ENCODE data around the gene MCRIP2. TPM values are rescaled to one million over a fixed set of nuclear protein-coding genes. Genes with fewer than 3 reads are reported as not detected.
"Not testable (repeated sequence)": the region's sequence is repeated elsewhere in the genome, so short reads cannot be mapped to it uniquely, and the experiment has no call there.

The MCRIP2 gene
- total RNA-seq, 1 donor = 13.3 TPM

DNA sequence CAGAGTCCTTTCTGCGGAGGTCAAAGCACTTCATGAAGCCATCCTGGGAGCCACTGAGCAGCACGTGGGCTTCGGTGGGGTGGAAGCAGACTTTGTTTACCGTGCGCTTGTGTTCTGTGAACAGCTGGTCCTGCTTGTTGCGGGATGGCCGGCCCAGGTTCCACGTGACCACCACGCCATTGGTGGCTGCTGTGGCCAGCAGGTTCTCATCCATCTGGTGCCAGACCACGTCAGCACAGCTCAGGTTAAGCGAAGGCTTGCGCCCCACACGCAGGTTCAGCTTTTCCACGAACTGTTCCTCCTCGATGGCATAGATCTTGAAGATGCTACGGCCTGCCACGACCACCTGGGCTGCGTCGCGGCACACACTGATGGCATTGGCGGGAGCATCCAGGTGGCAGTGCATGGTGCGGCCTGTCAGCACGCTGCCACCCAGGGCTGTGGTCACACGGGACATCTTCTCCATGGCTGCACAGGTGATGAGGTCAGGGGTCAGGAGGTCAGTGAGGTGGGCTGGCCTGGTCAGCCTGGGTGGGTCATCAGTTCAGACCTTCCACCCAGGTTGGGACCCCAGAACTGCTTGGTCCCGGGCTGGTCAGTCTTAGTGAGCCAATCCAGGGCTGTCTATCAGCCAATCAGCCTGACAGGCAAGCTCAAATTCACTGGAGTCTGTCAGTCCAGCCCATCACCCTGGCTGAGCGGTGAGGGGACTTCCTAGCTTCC, 47.7 kb downstream of the MCRIP2 start:
- DNase-seq (ENCODE audit: low read depth) = no peak
- TF ChIP-seq, protein P1, sequence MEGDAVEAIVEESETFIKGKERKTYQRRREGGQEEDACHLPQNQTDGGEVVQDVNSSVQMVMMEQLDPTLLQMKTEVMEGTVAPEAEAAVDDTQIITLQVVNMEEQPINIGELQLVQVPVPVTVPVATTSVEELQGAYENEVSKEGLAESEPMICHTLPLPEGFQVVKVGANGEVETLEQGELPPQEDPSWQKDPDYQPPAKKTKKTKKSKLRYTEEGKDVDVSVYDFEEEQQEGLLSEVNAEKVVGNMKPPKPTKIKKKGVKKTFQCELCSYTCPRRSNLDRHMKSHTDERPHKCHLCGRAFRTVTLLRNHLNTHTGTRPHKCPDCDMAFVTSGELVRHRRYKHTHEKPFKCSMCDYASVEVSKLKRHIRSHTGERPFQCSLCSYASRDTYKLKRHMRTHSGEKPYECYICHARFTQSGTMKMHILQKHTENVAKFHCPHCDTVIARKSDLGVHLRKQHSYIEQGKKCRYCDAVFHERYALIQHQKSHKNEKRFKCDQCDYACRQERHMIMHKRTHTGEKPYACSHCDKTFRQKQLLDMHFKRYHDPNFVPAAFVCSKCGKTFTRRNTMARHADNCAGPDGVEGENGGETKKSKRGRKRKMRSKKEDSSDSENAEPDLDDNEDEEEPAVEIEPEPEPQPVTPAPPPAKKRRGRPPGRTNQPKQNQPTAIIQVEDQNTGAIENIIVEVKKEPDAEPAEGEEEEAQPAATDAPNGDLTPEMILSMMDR (IDR thresholded peaks at IDR 0.05; ENCODE audit: insufficient read depth, low read length) = no peak

DNA sequence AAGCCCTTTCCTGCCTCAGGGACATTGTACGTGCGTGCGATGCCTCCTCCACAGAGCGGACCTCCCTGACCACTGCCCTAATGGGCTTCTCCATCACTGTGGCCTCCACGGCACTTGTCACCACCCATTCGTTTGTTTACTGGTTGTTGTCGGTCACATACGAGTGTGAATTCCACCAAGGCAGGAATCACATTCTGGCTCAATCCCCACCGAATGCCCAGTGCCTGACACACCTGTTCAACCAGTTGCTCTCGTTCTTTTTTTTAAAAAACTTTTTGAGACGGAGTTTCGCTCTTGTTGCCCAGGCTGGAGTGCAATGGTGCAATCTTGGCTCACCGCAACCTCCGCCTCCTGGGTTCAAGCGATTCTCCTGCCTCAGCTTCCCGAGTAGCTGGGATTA, 49.6 kb downstream of the MCRIP2 start:
- DNase-seq (ENCODE audit: low read depth); H3K4me3 ChIP-seq (ENCODE audit: low read depth, low read length): not testable (repeated sequence)

More for the DNA sequence above, 47.7 kb downstream of the MCRIP2 start:
- H3K4me3 ChIP-seq (ENCODE audit: low read depth, low read length) = peak overlapping the region; percentile 81

DNA sequence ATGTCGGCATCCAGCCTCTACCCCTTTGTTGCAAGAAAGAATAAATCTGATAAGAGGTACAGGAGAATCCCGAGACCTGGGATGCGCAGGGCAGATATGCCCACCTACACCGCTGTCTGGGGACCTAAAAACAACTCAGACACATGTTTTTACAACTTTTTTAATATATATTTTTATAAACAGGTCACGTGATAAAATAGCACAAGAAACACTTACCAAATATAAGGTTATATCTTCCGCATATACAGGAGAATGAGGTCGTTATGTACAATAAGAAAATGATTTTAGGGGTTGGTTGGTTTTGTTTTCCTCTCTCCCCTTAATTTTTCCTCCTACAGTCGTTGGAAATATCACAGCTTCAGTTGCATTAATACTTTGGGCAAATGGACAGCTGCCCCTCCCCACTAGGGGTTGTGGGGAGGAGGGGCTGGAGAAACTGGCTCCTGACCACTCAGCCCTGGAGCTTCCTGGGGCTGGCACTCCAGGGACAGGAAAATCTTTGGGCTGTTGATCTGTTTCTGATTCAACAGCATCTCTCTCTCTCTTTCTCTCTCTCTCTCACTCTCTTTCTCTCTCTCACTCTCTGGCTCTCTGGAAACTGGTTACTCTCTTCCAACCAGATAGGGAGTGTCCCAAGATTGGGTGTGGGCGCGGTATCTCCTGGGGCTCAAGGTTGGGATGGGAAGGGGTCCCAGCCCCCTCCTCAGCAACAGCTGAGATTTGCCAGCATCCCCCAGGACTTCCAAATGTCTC, 50.9 kb downstream of the MCRIP2 start:
- no peak overlapping the region for H3K4me3 ChIP-seq (ENCODE audit: low read depth, low read length)
- no peak for DNase-seq (ENCODE audit: low read depth)
- TF ChIP-seq, protein P1 (IDR thresholded peaks at IDR 0.05; ENCODE audit: insufficient read depth, low read length) = no peak

DNA sequence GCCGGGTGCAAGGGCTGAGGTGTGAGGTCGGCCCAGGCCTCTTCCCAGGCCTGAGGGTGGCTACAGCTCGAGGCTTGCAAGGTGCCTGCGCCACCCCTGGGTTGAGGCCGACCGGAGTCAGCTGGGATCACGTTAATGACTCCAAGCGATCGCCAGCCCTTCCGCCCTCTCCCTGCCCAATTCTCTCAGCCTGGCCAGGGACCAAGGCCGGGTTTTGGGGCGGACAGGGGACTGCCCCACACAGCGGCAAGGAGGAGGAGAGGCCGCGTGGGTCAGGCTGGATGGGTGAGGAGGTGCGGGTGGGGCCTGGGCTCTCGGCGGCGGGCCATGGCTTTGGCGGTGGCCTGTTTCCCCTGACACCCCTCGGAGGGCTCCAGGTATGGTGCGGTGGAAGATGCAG, 51.7 kb downstream of the MCRIP2 start:
- H3K4me3 ChIP-seq (ENCODE audit: low read depth, low read length) = no peak overlapping the region
- no peak for DNase-seq (ENCODE audit: low read depth)
- TF ChIP-seq, protein P1 (IDR thresholded peaks at IDR 0.05; ENCODE audit: insufficient read depth, low read length) = no peak

DNA sequence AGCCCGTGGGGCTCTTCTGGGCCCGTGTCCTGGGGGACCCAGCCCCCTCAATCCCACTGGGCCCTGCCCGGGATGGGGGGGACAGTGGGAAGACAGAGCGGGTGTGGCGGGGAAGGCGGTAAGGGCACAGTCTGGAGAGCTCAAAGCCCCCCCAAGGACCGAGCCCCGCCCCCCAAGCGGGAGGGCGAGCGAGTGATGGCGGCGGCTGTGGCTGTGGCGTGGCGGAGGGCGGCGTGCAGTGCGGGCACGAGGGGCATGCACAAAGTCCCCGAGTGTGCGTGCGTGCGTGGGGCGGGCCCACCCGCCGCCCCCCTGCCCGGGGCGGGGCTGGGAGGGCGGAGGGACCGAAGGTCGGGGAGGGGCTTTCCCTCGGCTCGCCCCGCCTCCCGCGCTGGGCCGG, 52.1 kb downstream of the MCRIP2 start:
- TF ChIP-seq, protein P1 (IDR thresholded peaks at IDR 0.05; ENCODE audit: insufficient read depth, low read length) = no peak
- H3K4me3 ChIP-seq (ENCODE audit: low read depth, low read length) = no peak overlapping the region
- no peak for DNase-seq (ENCODE audit: low read depth)

DNA sequence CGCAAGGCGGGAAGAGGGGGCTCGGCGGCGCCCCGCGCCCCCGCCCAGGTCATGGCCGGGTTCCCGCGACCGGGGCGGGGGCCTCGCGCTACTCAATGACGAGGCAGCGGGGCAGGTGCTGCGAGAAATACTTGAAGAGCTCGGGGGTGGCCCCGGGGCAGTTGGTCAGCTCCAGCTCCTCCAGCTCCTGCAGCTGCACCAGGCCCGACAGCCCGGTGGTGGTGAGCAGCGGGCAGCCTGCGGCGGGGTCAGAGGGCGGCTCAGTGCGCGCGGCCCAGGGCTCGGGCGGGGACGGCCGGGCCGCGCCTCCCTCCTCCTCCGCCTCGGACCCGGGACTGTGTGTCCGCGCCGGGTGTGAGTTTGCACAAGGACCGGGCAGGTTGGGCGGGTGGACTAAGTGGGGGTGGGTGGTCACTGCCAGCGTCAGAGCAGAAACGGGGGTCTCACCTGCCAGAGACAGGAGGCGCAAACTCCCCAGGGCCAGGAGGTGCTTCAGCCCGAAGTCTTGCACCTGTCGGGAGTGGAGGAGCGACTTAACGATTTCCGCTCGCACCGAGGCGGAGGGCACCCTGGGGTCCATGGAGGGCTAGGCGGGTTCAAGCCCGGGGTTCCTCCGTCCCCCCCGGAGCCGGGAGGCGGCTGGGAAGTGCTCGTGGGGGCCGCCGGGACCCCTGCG, 52.7 kb downstream of the MCRIP2 start:
- H3K4me3 ChIP-seq (ENCODE audit: low read depth, low read length) = no peak overlapping the region
- TF ChIP-seq, protein P1 (IDR thresholded peaks at IDR 0.05; ENCODE audit: insufficient read depth, low read length) = no peak

DNA sequence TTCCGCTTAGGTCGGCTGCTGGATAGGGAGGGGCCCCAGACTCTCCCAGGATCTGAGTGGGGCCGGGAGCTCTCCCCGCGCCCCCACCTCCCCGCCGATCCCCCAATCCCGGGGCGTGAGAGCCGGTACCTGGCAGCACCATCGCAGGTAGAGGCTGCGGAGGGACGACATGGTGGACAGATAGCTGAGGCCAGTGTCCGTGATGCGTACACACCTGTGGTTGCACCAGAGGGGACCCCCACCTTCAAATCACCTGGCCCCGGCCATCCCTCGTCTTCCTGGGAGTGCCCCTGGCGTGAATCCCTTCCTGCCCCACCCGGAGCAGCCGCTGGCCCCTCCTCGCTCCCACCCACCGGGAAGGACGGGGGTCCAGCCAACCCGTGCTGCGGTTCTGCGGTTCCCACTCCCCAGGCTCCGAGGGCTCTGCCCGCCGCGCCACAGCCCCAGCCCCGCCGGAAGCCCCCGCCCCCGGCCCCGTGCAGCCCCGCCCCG, 53.3 kb downstream of the MCRIP2 start:
- TF ChIP-seq, protein P1 (IDR thresholded peaks at IDR 0.05; ENCODE audit: insufficient read depth, low read length) = no peak
- H3K4me3 ChIP-seq (ENCODE audit: low read depth, low read length) = no peak overlapping the region
- no peak for DNase-seq (ENCODE audit: low read depth)

More for the DNA sequence above, 52.7 kb downstream of the MCRIP2 start:
- DNase-seq (ENCODE audit: low read depth) = no peak
